ENCODE measurements around the gene GZMB. TPM values are rescaled to one million over a fixed set of nuclear protein-coding genes. Genes with fewer than 3 reads are reported as not detected.
"Not testable (repeated sequence)": the region's sequence is repeated elsewhere in the genome, so short reads cannot be mapped to it uniquely, and the experiment has no call there.

The GZMB gene
- total and polyA plus RNA-seq, 2 of the 13 experiments (the other 11 are each of a cell fraction or from before 2014, with no cell fraction given) = 0.12 TPM; not detected in 1

GRCh38 chr14:24648361-24648760 lies 14.4 kb upstream of the GZMB start:
- H3K9me3 ChIP-seq (ENCODE audit: low read length); H4K20me1 ChIP-seq (ENCODE audit: insufficient read depth, low read length); H3K27ac ChIP-seq (ENCODE audit: extremely low read length, insufficient read depth, low read length); H3K36me3 ChIP-seq (replicated peaks in 1 of 2; ENCODE audit: control insufficient read depth in 1 of 2, insufficient read depth in 2 of 2, low read length in 2 of 2); H3K4me1 ChIP-seq (ENCODE audit: insufficient read depth, low read length); H3K79me2 ChIP-seq (ENCODE audit: insufficient read depth, low read length); H3K4me2 ChIP-seq (ENCODE audit: low read depth, low read length); DNase-seq (ENCODE audit: low spot score); FAIRE-seq; H2AFZ ChIP-seq (ENCODE audit: low read length); intact Hi-C loops (cut with micrococcal nuclease; ENCODE audit: unreplicated experiment); H3K4me3 ChIP-seq (replicated peaks in 1 of 3; ENCODE audit: insufficient read depth in 1 of 3, low read depth in 2 of 3, low read length in 3 of 3); H3K9ac ChIP-seq (ENCODE audit: insufficient read depth, low read depth, low read length); CTCF ChIA-PET (ENCODE audit: low intra/inter-chr PET ratio, low total read pairs); BruUV-seq (replicated peaks); POLR2A ChIA-PET; in situ Hi-C loops (cut with HindIII; ENCODE audit: extremely low pct_ligation_motif_present, low pct_unique_long_range_greater_than_20kb); H3K27me3 ChIP-seq (ENCODE audit: control insufficient read depth in 1 of 2, insufficient read depth in 2 of 2, low read length in 2 of 2); ATAC-seq; TF ChIP-seq SP1, SOX6 (CRISPR knock-in tag; IDR thresholded peaks at IDR 0.05): not testable (repeated sequence)
- TF ChIP-seq SP1 (IDR thresholded peaks at IDR 0.05) (0 out of 2 replicates have a peak, but pooled peaks have one; percentile 24), SOX6 (IDR thresholded peaks at IDR 0.05) (0 out of 2 replicates have a peak, but pooled peaks have one; percentile 74), PLRG1 (conservative IDR thresholded peaks at IDR 0.05) (0 out of 2 replicates have a peak, but pooled peaks have one; percentile 79)
- WGBS (ENCODE audit: low lambda C conversion rate) = 0% methylated on average over 1 of the region's 1 CpG

DNA sequence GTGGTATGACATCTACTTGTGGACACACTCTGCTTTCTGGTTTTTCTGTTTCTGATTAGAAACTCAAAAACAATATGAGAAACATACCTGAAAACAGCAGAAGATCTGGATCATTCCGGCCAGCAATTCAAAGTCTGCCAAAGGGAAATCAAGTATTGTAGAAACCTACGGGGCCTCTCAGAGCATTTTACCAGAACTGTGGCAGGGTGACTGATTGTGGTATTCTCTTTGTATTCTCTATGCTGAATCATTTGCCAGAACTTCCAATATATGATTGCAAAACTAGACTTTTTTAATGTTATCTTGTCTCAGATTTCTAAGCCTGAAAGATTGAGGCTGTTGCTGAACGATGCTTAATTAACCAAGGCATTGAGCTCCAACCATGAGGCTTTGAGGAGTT lies 5.9 kb upstream of the GZMB start:
- DNase-seq (ENCODE audit: low spot score) (no peak), FAIRE-seq (no peak), ATAC-seq (no peak)
- H3K79me2 ChIP-seq (ENCODE audit: insufficient read depth, low read length) = no peaks in the 10 kb centered on the region
- no peak overlapping the region for H2AFZ ChIP-seq (ENCODE audit: low read length)
- 2% methylated on average over 3 of the region's 3 CpGs for WGBS (ENCODE audit: low lambda C conversion rate)
- H3K27ac ChIP-seq (ENCODE audit: extremely low read length, insufficient read depth, low read length) = no peak overlapping the region
- no peaks in the 10 kb centered on the region for H3K27me3 ChIP-seq (ENCODE audit: control insufficient read depth in 1 of 2, insufficient read depth in 2 of 2, low read length in 2 of 2)
- no peaks in the 10 kb centered on the region for H4K20me1 ChIP-seq (ENCODE audit: insufficient read depth, low read length)
- no peak overlapping the region for H3K9ac ChIP-seq (ENCODE audit: insufficient read depth, low read depth, low read length)
- intact Hi-C loops (cut with micrococcal nuclease; ENCODE audit: unreplicated experiment) = no loop called here
- BruUV-seq (replicated peaks) = no TSS peak
- no peaks in the 10 kb centered on the region for H3K4me1 ChIP-seq (ENCODE audit: insufficient read depth, low read length)
- CTCF ChIA-PET (ENCODE audit: low intra/inter-chr PET ratio, low total read pairs) = no interaction called here
- no peak overlapping the region for H3K4me3 ChIP-seq (replicated peaks in 1 of 3; ENCODE audit: insufficient read depth in 1 of 3, low read depth in 2 of 3, low read length in 3 of 3)
- POLR2A ChIA-PET = no interaction called here
- no peaks in the 10 kb centered on the region for H3K9me3 ChIP-seq (ENCODE audit: low read length)
- no peak overlapping the region for H3K4me2 ChIP-seq (ENCODE audit: low read depth, low read length)
- in situ Hi-C loops (cut with HindIII; ENCODE audit: extremely low pct_ligation_motif_present, low pct_unique_long_range_greater_than_20kb) = no loop called here
- H3K36me3 ChIP-seq (replicated peaks in 1 of 2; ENCODE audit: control insufficient read depth in 1 of 2, insufficient read depth in 2 of 2, low read length in 2 of 2) = no peaks in the 10 kb centered on the region
- TF ChIP-seq, protein P1, sequence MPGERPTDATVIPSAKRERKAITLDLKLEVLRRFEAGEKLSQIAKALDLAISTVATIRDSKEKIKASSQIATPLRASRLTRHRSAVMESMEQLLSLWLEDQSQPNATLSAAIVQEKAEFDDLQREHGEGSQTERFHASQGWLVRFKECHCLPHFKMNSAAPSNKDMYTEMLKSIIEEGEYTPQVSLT (CRISPR knock-in tag; IDR thresholded peaks at IDR 0.05; ENCODE audit: borderline replicate concordance, low read depth) = no peak
- no peak for TF ChIP-seq TP53 (CRISPR knock-in tag; conservative IDR thresholded peaks at IDR 0.05)
- no peak for TF ChIP-seq STAG1 (CRISPR knock-in tag; IDR thresholded peaks at IDR 0.05)
- no peak for TF ChIP-seq GATAD1 (CRISPR knock-in tag; IDR thresholded peaks at IDR 0.05)
- TF ChIP-seq, protein P2, sequence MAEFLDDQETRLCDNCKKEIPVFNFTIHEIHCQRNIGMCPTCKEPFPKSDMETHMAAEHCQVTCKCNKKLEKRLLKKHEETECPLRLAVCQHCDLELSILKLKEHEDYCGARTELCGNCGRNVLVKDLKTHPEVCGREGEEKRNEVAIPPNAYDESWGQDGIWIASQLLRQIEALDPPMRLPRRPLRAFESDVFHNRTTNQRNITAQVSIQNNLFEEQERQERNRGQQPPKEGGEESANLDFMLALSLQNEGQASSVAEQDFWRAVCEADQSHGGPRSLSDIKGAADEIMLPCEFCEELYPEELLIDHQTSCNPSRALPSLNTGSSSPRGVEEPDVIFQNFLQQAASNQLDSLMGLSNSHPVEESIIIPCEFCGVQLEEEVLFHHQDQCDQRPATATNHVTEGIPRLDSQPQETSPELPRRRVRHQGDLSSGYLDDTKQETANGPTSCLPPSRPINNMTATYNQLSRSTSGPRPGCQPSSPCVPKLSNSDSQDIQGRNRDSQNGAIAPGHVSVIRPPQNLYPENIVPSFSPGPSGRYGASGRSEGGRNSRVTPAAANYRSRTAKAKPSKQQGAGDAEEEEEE (CRISPR knock-in tag; IDR thresholded peaks at IDR 0.05; ENCODE audit: borderline replicate concordance) = no peak
- no peak for TF ChIP-seq ZBTB38 (CRISPR knock-in tag; IDR thresholded peaks at IDR 0.05)
- TF ChIP-seq POLR2AphosphoS2 (IDR thresholded peaks at IDR 0.05; ENCODE audit: low read depth, low read length) = no peak
- TF ChIP-seq MIER3 (CRISPR knock-in tag; IDR thresholded peaks at IDR 0.05; ENCODE audit: borderline replicate concordance) = no peak
- TF ChIP-seq SP140L (CRISPR knock-in tag; IDR thresholded peaks at IDR 0.05; ENCODE audit: borderline replicate concordance) = no peak
- TF ChIP-seq, protein P3, sequence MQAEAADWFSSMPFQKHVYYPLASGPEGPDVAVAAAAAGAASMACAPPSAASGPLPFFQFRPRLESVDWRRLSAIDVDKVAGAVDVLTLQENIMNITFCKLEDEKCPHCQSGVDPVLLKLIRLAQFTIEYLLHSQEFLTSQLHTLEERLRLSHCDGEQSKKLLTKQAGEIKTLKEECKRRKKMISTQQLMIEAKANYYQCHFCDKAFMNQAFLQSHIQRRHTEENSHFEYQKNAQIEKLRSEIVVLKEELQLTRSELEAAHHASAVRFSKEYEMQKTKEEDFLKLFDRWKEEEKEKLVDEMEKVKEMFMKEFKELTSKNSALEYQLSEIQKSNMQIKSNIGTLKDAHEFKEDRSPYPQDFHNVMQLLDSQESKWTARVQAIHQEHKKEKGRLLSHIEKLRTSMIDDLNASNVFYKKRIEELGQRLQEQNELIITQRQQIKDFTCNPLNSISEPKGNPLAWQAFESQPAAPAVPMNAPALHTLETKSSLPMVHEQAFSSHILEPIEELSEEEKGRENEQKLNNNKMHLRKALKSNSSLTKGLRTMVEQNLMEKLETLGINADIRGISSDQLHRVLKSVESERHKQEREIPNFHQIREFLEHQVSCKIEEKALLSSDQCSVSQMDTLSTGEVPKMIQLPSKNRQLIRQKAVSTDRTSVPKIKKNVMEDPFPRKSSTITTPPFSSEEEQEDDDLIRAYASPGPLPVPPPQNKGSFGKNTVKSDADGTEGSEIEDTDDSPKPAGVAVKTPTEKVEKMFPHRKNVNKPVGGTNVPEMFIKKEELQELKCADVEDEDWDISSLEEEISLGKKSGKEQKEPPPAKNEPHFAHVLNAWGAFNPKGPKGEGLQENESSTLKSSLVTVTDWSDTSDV (CRISPR knock-in tag; IDR thresholded peaks at IDR 0.05) = no peak
